Measurements from ENCODE around the gene ABHD12.

- TF ChIP-seq CTCF (IDR thresholded peaks at IDR 0.05; ENCODE audit: insufficient read depth, low read length, poor library complexity, severe bottlenecking) (no peak), EZH2phosphoT487 (conservative IDR thresholded peaks at IDR 0.05; ENCODE audit: low read length) (no peak)
Measured at GRCh38 chr20:25407311-25408169, 16.9 kb upstream of the ABHD12 start, which contains the start of gene GINS1.

Measured in SU-DHL-6 (cell line).